ENCODE results near the gene HOXA7.

DNA sequence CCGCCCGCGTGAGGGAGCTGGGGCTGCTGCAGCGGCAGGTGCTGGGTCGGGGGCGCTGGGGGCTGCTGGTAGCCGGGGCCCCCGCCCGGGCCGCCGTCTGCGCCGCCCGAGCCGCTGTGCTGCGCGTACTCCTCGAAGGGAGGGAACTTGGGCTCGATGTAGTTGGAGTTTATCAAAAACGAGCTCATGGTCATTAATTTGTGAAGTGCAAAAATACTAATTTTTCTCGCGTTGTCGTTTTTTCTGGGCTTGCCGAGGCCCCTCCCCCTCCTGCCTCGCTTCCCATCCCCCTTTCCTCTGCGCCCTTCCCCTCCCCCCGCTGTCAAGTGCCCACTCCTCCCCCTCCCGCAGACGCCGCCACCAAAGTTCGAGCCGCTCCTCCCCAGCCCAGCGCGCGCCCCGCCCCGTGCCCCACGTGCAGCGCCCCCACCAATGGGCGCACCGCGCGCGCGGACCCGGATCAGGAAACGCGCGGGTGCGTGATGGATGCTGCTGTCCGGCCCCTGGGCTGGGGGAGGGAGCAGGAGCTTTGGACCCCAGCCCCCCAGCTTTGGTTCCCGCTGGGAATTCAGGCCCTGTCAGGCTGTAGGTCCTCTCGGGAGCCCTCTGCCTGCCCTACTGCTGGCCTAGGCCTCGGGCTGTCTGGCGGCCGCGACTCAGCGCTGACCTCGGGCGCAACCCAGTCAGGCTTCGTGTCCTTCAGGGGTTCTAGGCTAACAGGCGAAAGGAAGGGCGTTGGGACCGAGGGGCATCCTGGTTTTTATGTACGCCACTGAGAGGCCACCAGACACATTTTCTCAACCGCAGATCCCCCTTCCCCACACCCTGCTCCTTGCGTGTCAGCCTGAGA is 25.7 kb downstream of the HOXA7 start, which contains the start of gene HOXA4:
- TF ChIP-seq, protein P1, sequence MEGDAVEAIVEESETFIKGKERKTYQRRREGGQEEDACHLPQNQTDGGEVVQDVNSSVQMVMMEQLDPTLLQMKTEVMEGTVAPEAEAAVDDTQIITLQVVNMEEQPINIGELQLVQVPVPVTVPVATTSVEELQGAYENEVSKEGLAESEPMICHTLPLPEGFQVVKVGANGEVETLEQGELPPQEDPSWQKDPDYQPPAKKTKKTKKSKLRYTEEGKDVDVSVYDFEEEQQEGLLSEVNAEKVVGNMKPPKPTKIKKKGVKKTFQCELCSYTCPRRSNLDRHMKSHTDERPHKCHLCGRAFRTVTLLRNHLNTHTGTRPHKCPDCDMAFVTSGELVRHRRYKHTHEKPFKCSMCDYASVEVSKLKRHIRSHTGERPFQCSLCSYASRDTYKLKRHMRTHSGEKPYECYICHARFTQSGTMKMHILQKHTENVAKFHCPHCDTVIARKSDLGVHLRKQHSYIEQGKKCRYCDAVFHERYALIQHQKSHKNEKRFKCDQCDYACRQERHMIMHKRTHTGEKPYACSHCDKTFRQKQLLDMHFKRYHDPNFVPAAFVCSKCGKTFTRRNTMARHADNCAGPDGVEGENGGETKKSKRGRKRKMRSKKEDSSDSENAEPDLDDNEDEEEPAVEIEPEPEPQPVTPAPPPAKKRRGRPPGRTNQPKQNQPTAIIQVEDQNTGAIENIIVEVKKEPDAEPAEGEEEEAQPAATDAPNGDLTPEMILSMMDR (IDR thresholded peaks at IDR 0.05) = peak in 1 of 6 experiments; percentile 4
- peak; percentile 58 to 69 for TF ChIP-seq POLR2A (IDR thresholded peaks at IDR 0.05)
